A549 (cell line): ENCODE results near the gene RXRG. TPM values are rescaled to one million over a fixed set of nuclear protein-coding genes. Genes with fewer than 3 reads are reported as not detected.

ENCODE experiments used
- ATAC-seq, 2 experiments: fragments of 200-7000 bp in 1 of 2; fragments of >200 bp in 1 of 2; cut with Nextera tagmentation in 1 of 2; cut with Tn5 transposase in 1 of 2; 3 replicates each; pipeline versions ENCODE4 v1.8.0 to v1.9.1; 2018 to 2020; ENCODE audit warnings: mild to moderate bottlenecking in 1 of 2, moderate library complexity in 1 of 2
- CTCF ChIA-PET: fragments of 300-600 bp; sonication (Branson Sonifier 250); formaldehyde crosslinking; extraction: SDS; loops from one replicate; lab custom pipeline; 2021; ENCODE audit warnings: antibody characterized with exemption, inconsistent platforms; lab: Yijun Ruan, JAX
- POLR2A ChIA-PET: fragments of 350-600 bp; formaldehyde crosslinking; extraction: SDS; loops from one replicate; lab custom pipeline; 2021; ENCODE audit warnings: antibody characterized with exemption, inconsistent platforms; lab: Yijun Ruan, JAX
- DNase-seq, 2 experiments: peaks; one replicate each; pipeline versions ENCODE4 v3.0.0 to v3.0.0-alpha.2; 2011 to 2016; ENCODE audit warnings: low read depth in 1 of 2, low spot score in 1 of 2
- FAIRE-seq: peaks from 2 replicates; lab custom pipeline; 2011; peaks lifted over from hg19 to GRCh38; lab: Jason Lieb, UNC
- H3K27ac ChIP-seq, 2 experiments: fragments of >200 bp; sonication (Bioruptor Twin); formaldehyde crosslinking; 3 replicates each; pipeline ENCODE4 v1.5.1; 2016 to 2017
- H3K4me1 ChIP-seq: fragments of >200 bp; sonication (Bioruptor Twin); formaldehyde crosslinking; 3 replicates; pipeline ENCODE4 v1.6.1; 2016
- H3K4me2 ChIP-seq: fragments of >200 bp; sonication (Bioruptor Twin); formaldehyde crosslinking; 3 replicates; pipeline ENCODE4 v1.6.1; 2016
- H3K4me3 ChIP-seq: fragments of >200 bp; sonication (Bioruptor Twin); formaldehyde crosslinking; 3 replicates; pipeline ENCODE4 v1.5.1; 2016
- H3K9me3 ChIP-seq: fragments of >200 bp; sonication (Bioruptor Twin); formaldehyde crosslinking; 3 replicates; pipeline ENCODE4 v1.6.1; 2016
- CBX8 ChIP-seq: fragments of 200-600 bp; sonication (generic); IDR thresholded peaks from 2 replicates; pipeline ENCODE4 v1.6.1; 2016
- CHD2 ChIP-seq: fragments of 150-350 bp; IDR thresholded peaks from 2 replicates; pipeline ENCODE4 v1.6.1; 2014; ENCODE audit warnings: low read length; ENCODE audit not compliant: partially characterized antibody
- CHD4 ChIP-seq: fragments of 200-600 bp; sonication (generic); IDR thresholded peaks from 2 replicates; pipeline ENCODE4 v1.6.1; 2016; ENCODE audit warnings: antibody characterized with exemption, mild to moderate bottlenecking, borderline replicate concordance
- EHMT2 ChIP-seq: fragments of 200-600 bp; sonication (generic); IDR thresholded peaks from 2 replicates; pipeline ENCODE4 v1.6.1; 2016; ENCODE audit warnings: antibody characterized with exemption, low read depth, mild to moderate bottlenecking, moderate library complexity
- EP300 ChIP-seq, 2 experiments: fragments of >200 bp; sonication (Bioruptor Twin); formaldehyde crosslinking; IDR thresholded peaks; 2 replicates in 1 of 2; 3 replicates in 1 of 2; pipeline ENCODE4 v1.6.1; 2016 to 2017
- ESRRA ChIP-seq: fragments of 150-350 bp; IDR thresholded peaks from 2 replicates; pipeline ENCODE4 v1.6.1; 2014; ENCODE audit warnings: mild to moderate bottlenecking, low read length, borderline replicate concordance
- FOXS1 ChIP-seq: fragments of 250-450 bp; sonication (Bioruptor Pico); IDR thresholded peaks from 2 replicates; pipeline ENCODE4 v1.5.0; 2020; ENCODE audit warnings: mild to moderate bottlenecking, moderate library complexity
- GATA3 ChIP-seq: IDR thresholded peaks from 2 replicates; pipeline ENCODE4 v1.6.1; 2012; ENCODE audit warnings: borderline replicate concordance
- HDAC2 ChIP-seq: fragments of 200-600 bp; sonication (generic); IDR thresholded peaks from 2 replicates; pipeline ENCODE4 v1.6.1; 2016
- HEYL ChIP-seq: fragments of 250-450 bp; sonication (Bioruptor Pico); IDR thresholded peaks from 2 replicates; pipeline ENCODE4 v1.8.0; 2021; ENCODE audit warnings: mild to moderate bottlenecking, moderate library complexity
- HOXA7 ChIP-seq: fragments of 250-450 bp; sonication (Bioruptor Pico); IDR thresholded peaks from 2 replicates; pipeline ENCODE4 v1.5.0; 2020; ENCODE audit warnings: mild to moderate bottlenecking, moderate library complexity
- HOXB5 ChIP-seq: fragments of 250-450 bp; sonication (Bioruptor Pico); IDR thresholded peaks from 2 replicates; pipeline ENCODE4 v1.5.0; 2020; ENCODE audit warnings: mild to moderate bottlenecking, moderate library complexity
- KDM1A ChIP-seq: fragments of 200-600 bp; sonication (generic); IDR thresholded peaks from 2 replicates; pipeline ENCODE4 v1.6.1; 2016; ENCODE audit warnings: low read depth, mild to moderate bottlenecking
- MAZ ChIP-seq: fragments of 150-350 bp; IDR thresholded peaks from 2 replicates; pipeline ENCODE4 v1.6.1; 2014; ENCODE audit warnings: antibody characterized with exemption, low read depth, low read length, borderline replicate concordance
- NPAS2 ChIP-seq: fragments of 250-450 bp; sonication (Bioruptor Pico); IDR thresholded peaks from 2 replicates; pipeline ENCODE4 v1.8.0; 2022; ENCODE audit warnings: mild to moderate bottlenecking, moderate library complexity, borderline replicate concordance
- POLR2A ChIP-seq: IDR thresholded peaks from 2 replicates; pipeline ENCODE4 v1.6.1; 2012; ENCODE audit warnings: mild to moderate bottlenecking, low read length
- POLR2AphosphoS2 ChIP-seq: conservative IDR thresholded peaks from 2 replicates; pipeline ENCODE4 v1.6.1; 2012; ENCODE audit warnings: low read length, improper control_type of control experiment, inconsistent platforms
- RAD21 ChIP-seq, 2 experiments: fragments of >200 bp in 1 of 2; sonication (Bioruptor Twin) in 1 of 2; formaldehyde crosslinking in 1 of 2; IDR thresholded peaks in 1 of 2; conservative IDR thresholded peaks in 1 of 2; 2 replicates in 1 of 2; 3 replicates in 1 of 2; pipeline ENCODE4 v1.6.1; 2012 to 2018; ENCODE audit warnings: inconsistent platforms in 1 of 2
- RARB ChIP-seq: fragments of 250-450 bp; sonication (Bioruptor Pico); IDR thresholded peaks from 2 replicates; pipeline ENCODE4 v1.8.0; 2021; ENCODE audit warnings: mild to moderate bottlenecking, moderate library complexity
- RCOR1 ChIP-seq: fragments of 150-350 bp; IDR thresholded peaks from 2 replicates; pipeline ENCODE4 v1.6.1; 2014; ENCODE audit warnings: antibody characterized with exemption, low read length, low read depth
- SREBF2 ChIP-seq: fragments of 450-650 bp; IDR thresholded peaks from 2 replicates; pipeline ENCODE4 v1.6.1; 2014; ENCODE audit warnings: mild to moderate bottlenecking, moderate library complexity
- TP53 ChIP-seq: fragments of 250-450 bp; sonication (Bioruptor Pico); IDR thresholded peaks from 2 replicates; pipeline ENCODE4 v1.5.0; 2021; ENCODE audit warnings: mild to moderate bottlenecking, moderate library complexity
- ZSCAN20 ChIP-seq: fragments of 250-450 bp; sonication (Bioruptor Pico); IDR thresholded peaks from 2 replicates; pipeline ENCODE4 v1.8.0; 2022; ENCODE audit warnings: mild to moderate bottlenecking, moderate library complexity
- WGBS: methylation state at CpG from one replicate; pipeline ENCODE4 v1.1.6; 2017; ENCODE audit errors: missing lambda C conversion rate; 5-methylcytosine and 5-hydroxymethylcytosine counted together
- polyA plus RNA-seq, 4 experiments: library from polyadenylated mRNA; depleted of rRNA in 3 of 4; stranded (reverse); fragments of >200 nt; fragmentation: RNase III in 1 of 4; extraction: RNeasy Plus Mini Kit Qiagen cat#74134 plus additional on column Dnase treatment in 1 of 4; gene quantifications; 2 replicates in 3 of 4; 3 replicates in 1 of 4; pipeline ENCODE4 v1.2.3, GENCODE V29; 2011 to 2017
- TF ChIP-seq, protein P1 (sequence below): fragments of 250-450 bp; sonication (Bioruptor Pico); IDR thresholded peaks from 2 replicates; pipeline ENCODE4 v1.5.0; 2021; ENCODE audit warnings: mild to moderate bottlenecking, moderate library complexity, borderline replicate concordance
- TF ChIP-seq, protein P2 (sequence below): fragments of >200 bp; sonication (Bioruptor Twin); formaldehyde crosslinking; IDR thresholded peaks from 3 replicates; pipeline ENCODE4 v1.6.1; 2016

The RXRG gene
- polyA plus RNA-seq, 2 of the 4 experiments (the other 2 are of a cell fraction) = not detected

- TF ChIP-seq, protein P1, sequence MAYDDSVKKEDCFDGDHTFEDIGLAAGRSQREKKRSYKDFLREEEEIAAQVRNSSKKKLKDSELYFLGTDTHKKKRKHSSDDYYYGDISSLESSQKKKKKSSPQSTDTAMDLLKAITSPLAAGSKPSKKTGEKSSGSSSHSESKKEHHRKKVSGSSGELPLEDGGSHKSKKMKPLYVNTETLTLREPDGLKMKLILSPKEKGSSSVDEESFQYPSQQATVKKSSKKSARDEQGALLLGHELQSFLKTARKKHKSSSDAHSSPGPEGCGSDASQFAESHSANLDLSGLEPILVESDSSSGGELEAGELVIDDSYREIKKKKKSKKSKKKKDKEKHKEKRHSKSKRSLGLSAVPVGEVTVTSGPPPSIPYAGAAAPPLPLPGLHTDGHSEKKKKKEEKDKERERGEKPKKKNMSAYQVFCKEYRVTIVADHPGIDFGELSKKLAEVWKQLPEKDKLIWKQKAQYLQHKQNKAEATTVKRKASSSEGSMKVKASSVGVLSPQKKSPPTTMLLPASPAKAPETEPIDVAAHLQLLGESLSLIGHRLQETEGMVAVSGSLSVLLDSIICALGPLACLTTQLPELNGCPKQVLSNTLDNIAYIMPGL (CRISPR knock-in tag) = no peak
- TF ChIP-seq RARB (CRISPR knock-in tag) = no peak
- no peak for TF ChIP-seq GATA3
- TF ChIP-seq FOXS1 (CRISPR knock-in tag) = no peak
- TF ChIP-seq HDAC2 = no peak
- TF ChIP-seq CBX8 = no peak
- no peak for TF ChIP-seq RAD21 (conservative IDR thresholded peaks at IDR 0.05 in 1 of 2, IDR thresholded peaks at IDR 0.05 in 1 of 2)
- TF ChIP-seq NPAS2 (CRISPR knock-in tag) = no peak
- TF ChIP-seq POLR2AphosphoS2 = no peak
These were observed 63.0 kb downstream of the RXRG start (continued) for GRCh38 chr1:165381745-165382505.

DNA sequence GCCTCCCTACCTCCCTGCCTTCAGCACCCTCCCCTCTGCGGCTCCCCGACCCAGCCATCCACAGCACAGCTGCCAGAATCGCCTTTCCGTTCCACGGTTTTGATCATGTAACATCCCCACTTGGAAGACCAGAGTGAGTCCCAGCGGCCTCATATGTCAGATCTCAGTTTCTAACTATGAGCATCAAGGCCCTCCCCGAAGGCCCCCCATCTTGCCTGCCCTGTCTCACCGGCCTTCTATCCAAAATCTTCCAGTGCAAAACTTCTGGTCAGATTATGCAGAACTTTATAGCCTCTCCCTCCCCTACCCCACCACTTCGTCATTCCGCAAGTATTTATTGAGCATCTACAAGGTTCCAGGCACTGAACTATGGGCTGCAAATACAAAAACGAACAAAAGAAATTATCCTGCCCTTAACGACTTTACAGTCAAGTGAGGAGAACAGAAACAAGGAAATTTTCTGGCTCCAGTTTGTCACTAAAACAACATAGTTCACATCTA, 68.1 kb downstream of the RXRG start:
- H3K27ac ChIP-seq = no peak overlapping the region
- ChIA-PET CTCF (interaction anchor here (2.7 to 3.9 kb wide), 3 partner anchors 9 to 263 kb away, joined by 10 to 19 read pairs (median 16); no protein-coding TSS in a partner anchor), POLR2A (no interaction called here)
- no peak; a peak in 1 of 6 replicates for ATAC-seq
- no peak overlapping the region for H3K4me2 ChIP-seq
- no peak for DNase-seq
- H3K9me3 ChIP-seq = no peaks in the 10 kb centered on the region
- no peak for FAIRE-seq
- WGBS = 64% methylated on average over 12 of the region's 12 CpGs
- no peaks in the 10 kb centered on the region for H3K4me1 ChIP-seq
- TF ChIP-seq TP53 (CRISPR knock-in tag) (no peak), ESRRA (no peak), CHD4 (no peak), KDM1A (no peak), CHD2 (no peak), RCOR1 (no peak), SREBF2 (no peak), POLR2A (no peak), CBX8 (no peak), FOXS1 (CRISPR knock-in tag) (no peak), HOXB5 (CRISPR knock-in tag) (no peak), POLR2AphosphoS2 (no peak), HOXA7 (CRISPR knock-in tag) (no peak), HEYL (CRISPR knock-in tag) (no peak), ZSCAN20 (no peak), MAZ (no peak), EHMT2 (no peak), EP300 (IDR thresholded peaks at IDR 0.05) (no peak)
- TF ChIP-seq, protein P2, sequence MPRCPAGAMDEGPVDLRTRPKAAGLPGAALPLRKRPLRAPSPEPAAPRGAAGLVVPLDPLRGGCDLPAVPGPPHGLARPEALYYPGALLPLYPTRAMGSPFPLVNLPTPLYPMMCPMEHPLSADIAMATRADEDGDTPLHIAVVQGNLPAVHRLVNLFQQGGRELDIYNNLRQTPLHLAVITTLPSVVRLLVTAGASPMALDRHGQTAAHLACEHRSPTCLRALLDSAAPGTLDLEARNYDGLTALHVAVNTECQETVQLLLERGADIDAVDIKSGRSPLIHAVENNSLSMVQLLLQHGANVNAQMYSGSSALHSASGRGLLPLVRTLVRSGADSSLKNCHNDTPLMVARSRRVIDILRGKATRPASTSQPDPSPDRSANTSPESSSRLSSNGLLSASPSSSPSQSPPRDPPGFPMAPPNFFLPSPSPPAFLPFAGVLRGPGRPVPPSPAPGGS = no peak
- no peak overlapping the region for H3K4me3 ChIP-seq
